Measurements from ENCODE around the gene MKLN1. TPM values are rescaled to one million over a fixed set of nuclear protein-coding genes. Genes with fewer than 3 reads are reported as not detected.

Gene MKLN1
- total RNA-seq, 3 donors from 2014 or later (not counting 1 experiment from before 2014, with no cell fraction given), result 59.1 to 79.6 (median 65.0) TPM

DNA sequence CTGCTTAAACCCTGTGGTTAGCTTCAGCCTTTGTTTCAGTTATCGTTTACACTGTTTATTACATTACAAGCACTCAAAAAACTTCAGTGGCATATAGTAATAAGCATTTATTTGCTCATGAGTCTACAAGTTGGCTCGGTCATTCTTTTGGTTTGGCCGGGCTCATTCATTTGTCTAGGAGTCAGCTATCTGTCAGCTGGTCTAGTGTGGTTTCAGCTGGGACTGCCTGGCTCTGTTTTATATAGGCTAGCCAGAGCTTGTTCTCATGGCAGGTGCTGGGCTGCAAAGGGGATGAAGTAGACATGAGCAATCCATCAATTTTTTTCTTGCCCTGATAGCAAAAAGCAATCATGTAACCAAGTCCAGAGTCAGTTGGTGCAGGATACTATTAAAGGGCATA is 103.6 kb downstream of the MKLN1 start:
- intact Hi-C loops (cut with micrococcal nuclease), result no loop called here
- Histone ChIP-seq H3K27me3 (ENCODE audit: control insufficient read depth, insufficient read depth, low read length) (no peaks in the 10 kb centered on the region), H3K4me3 (ENCODE audit: low read length) (no peak overlapping the region), H3K27ac (ENCODE audit: low read length) (no peak overlapping the region), H3K36me3 (ENCODE audit: control insufficient read depth, insufficient read depth, low read length) (peaks cover 28% of the 10 kb centered on the region), H3K4me1 (ENCODE audit: control insufficient read depth, insufficient read depth, low read length) (no peaks in the 10 kb centered on the region), H3K9me3 (ENCODE audit: control insufficient read depth, insufficient read depth, low read length) (no peaks in the 10 kb centered on the region)
- 87% methylated on average over 3 of the region's 3 CpGs for WGBS (ENCODE audit: insufficient coverage)
- no peak for ATAC-seq
- H3K9me3 Mint-ChIP-seq, result no peaks in the 10 kb centered on the region
- no peak overlapping the region for H3K27ac Mint-ChIP-seq
- H3K27me3 Mint-ChIP-seq (ENCODE audit: low read depth in 2 of 2), result no peaks in the 10 kb centered on the region
- H3K36me3 Mint-ChIP-seq, result peaks cover 6% of the 10 kb centered on the region
- no peak overlapping the region for H3K4me3 Mint-ChIP-seq
- no peak for DNase-seq
- peaks cover 7 to 16% of the 10 kb centered on the region in 2 donors for H3K4me1 Mint-ChIP-seq
- TF ChIP-seq, protein P1, sequence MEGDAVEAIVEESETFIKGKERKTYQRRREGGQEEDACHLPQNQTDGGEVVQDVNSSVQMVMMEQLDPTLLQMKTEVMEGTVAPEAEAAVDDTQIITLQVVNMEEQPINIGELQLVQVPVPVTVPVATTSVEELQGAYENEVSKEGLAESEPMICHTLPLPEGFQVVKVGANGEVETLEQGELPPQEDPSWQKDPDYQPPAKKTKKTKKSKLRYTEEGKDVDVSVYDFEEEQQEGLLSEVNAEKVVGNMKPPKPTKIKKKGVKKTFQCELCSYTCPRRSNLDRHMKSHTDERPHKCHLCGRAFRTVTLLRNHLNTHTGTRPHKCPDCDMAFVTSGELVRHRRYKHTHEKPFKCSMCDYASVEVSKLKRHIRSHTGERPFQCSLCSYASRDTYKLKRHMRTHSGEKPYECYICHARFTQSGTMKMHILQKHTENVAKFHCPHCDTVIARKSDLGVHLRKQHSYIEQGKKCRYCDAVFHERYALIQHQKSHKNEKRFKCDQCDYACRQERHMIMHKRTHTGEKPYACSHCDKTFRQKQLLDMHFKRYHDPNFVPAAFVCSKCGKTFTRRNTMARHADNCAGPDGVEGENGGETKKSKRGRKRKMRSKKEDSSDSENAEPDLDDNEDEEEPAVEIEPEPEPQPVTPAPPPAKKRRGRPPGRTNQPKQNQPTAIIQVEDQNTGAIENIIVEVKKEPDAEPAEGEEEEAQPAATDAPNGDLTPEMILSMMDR (IDR thresholded peaks at IDR 0.05), result no peak

DNA sequence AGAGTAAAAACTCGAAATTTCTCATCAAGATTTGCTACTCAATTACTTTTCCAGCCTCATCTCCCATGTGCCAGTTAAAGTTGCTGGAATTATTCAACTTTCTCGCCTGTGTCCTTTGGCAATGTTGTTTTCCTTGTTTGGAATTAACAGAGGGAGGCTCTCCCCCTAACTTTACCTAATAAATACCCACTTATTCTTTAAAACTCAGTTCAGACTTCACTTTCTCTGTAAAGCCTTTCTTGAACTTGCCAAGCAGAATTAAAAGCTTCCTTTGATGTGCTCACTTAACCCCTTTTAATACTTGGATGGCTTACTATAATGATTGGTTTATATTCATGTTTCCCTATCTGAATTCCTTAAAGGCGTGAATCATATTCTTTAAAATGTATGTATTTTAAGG is 104.1 kb downstream of the MKLN1 start:
- no peaks in the 10 kb centered on the region for H3K27me3 Mint-ChIP-seq (ENCODE audit: low read depth in 2 of 2)
- Histone ChIP-seq H3K36me3 (ENCODE audit: control insufficient read depth, insufficient read depth, low read length) (peaks cover 31% of the 10 kb centered on the region), H3K4me1 (ENCODE audit: control insufficient read depth, insufficient read depth, low read length) (no peaks in the 10 kb centered on the region), H3K4me3 (ENCODE audit: low read length) (no peak overlapping the region), H3K9me3 (ENCODE audit: control insufficient read depth, insufficient read depth, low read length) (no peaks in the 10 kb centered on the region), H3K27me3 (ENCODE audit: control insufficient read depth, insufficient read depth, low read length) (no peaks in the 10 kb centered on the region), H3K27ac (ENCODE audit: low read length) (no peak overlapping the region)
- WGBS (ENCODE audit: insufficient coverage), result 96% methylated on average over 3 of the region's 3 CpGs
- H3K4me1 Mint-ChIP-seq, result peaks cover 9 to 16% of the 10 kb centered on the region in 2 donors
- H3K27ac Mint-ChIP-seq, result no peak overlapping the region
- peaks cover 6% of the 10 kb centered on the region for H3K36me3 Mint-ChIP-seq
- intact Hi-C loops (cut with micrococcal nuclease), result no loop called here
- DNase-seq (no peak), ATAC-seq (no peak)
- H3K9me3 Mint-ChIP-seq, result no peaks in the 10 kb centered on the region
- no peak overlapping the region for H3K4me3 Mint-ChIP-seq
- TF ChIP-seq, protein P1 (IDR thresholded peaks at IDR 0.05), result no peak

DNA sequence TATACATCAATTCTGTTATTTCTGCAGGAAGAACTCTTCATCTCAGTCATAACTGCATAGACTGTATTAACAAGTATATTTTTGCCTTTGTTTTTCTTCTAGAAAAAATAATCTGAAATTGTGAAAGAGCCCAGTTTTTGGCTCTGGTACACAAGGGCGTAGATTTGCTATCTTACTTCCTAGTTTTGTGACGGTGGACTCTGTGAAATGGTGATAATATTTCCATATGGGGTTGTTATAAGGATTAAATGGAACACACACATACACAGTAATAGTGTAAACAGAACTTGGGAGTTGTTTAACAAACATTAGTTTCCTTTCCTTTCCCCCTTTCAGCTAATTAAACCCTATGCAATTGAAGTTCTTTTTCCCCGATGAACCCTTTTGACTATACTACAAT is 108.7 kb downstream of the MKLN1 start:
- intact Hi-C loops (cut with micrococcal nuclease), result no loop called here
- Mint-ChIP-seq H3K9me3 (no peaks in the 10 kb centered on the region), H3K36me3 (peaks cover 26% of the 10 kb centered on the region), H3K27ac (no peak overlapping the region), H3K27me3 (ENCODE audit: low read depth in 2 of 2) (no peaks in the 10 kb centered on the region), H3K4me1 (peaks cover 9 to 21% of the 10 kb centered on the region in 2 donors), H3K4me3 (no peak overlapping the region)
- TF ChIP-seq, protein P1 (IDR thresholded peaks at IDR 0.05), result no peak
- WGBS (ENCODE audit: insufficient coverage), result 94% methylated on average over 2 of the region's 3 CpGs
- H3K4me1 ChIP-seq (ENCODE audit: control insufficient read depth, insufficient read depth, low read length), result no peaks in the 10 kb centered on the region
- no peak overlapping the region for H3K27ac ChIP-seq (ENCODE audit: low read length)
- H3K9me3 ChIP-seq (ENCODE audit: control insufficient read depth, insufficient read depth, low read length), result no peaks in the 10 kb centered on the region
- no peaks in the 10 kb centered on the region for H3K27me3 ChIP-seq (ENCODE audit: control insufficient read depth, insufficient read depth, low read length)
- no peak for DNase-seq
- no peak overlapping the region for H3K4me3 ChIP-seq (ENCODE audit: low read length)
- no peak for ATAC-seq
- H3K36me3 ChIP-seq (ENCODE audit: control insufficient read depth, insufficient read depth, low read length), result peaks cover 37% of the 10 kb centered on the region

DNA sequence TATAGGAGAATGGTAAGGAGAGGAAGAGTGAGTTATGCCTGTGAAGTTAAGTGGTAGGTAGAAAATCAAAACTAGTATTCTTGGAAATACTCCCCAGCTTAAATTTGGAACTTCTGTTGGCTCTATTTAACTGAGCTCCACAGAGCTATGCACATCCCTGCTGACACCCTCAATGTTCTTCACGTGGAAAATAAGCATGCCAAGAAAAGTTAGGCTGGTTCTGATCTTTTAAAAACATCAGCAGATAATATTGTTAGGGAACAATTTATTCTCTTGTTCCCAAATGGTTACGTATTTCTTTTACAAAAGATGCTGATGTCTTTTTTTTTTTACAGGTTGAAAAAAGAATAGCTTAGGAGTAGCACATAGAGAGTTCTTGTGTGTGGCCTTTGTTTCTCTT is 111.3 kb downstream of the MKLN1 start:
- H3K4me3 ChIP-seq (ENCODE audit: low read length), result no peak overlapping the region
- Mint-ChIP-seq H3K4me3 (no peak overlapping the region), H3K27ac (no peak overlapping the region), H3K27me3 (ENCODE audit: low read depth in 2 of 2) (no peaks in the 10 kb centered on the region), H3K9me3 (no peaks in the 10 kb centered on the region), H3K4me1 (peaks cover 4 to 23% of the 10 kb centered on the region in 2 donors), H3K36me3 (peaks cover 20% of the 10 kb centered on the region)
- WGBS (ENCODE audit: insufficient coverage), result 100% methylated on average over 2 of the region's 2 CpGs
- peaks cover 37% of the 10 kb centered on the region for H3K36me3 ChIP-seq (ENCODE audit: control insufficient read depth, insufficient read depth, low read length)
- DNase-seq, result no peak
- no peaks in the 10 kb centered on the region for H3K9me3 ChIP-seq (ENCODE audit: control insufficient read depth, insufficient read depth, low read length)
- intact Hi-C loops (cut with micrococcal nuclease), result no loop called here
- TF ChIP-seq, protein P1 (IDR thresholded peaks at IDR 0.05), result no peak
- no peak for ATAC-seq
- no peaks in the 10 kb centered on the region for H3K4me1 ChIP-seq (ENCODE audit: control insufficient read depth, insufficient read depth, low read length)
- H3K27me3 ChIP-seq (ENCODE audit: control insufficient read depth, insufficient read depth, low read length), result no peaks in the 10 kb centered on the region
- no peak overlapping the region for H3K27ac ChIP-seq (ENCODE audit: low read length)
